Stomach (tissue), 19 donors: Measurements from ENCODE around the gene CREBZF. TPM values are rescaled to one million over a fixed set of nuclear protein-coding genes. Genes with fewer than 3 reads are reported as not detected.

Experiments used
- DNase-seq, 2 donors: peaks; one replicate each; pipeline versions ENCODE4 v3.0.0 to v3.0.0-alpha.2; 2013 to 2019
- H3K27ac ChIP-seq, 5 donors: fragments of 200-600 bp in 4 of 5; sonication (generic) in 4 of 5; one replicate each; pipeline ENCODE4 v1.5.1; 2013 to 2019; ENCODE audit warnings: mild to moderate bottlenecking in 1 of 5, moderate library complexity in 1 of 5
- H3K27me3 ChIP-seq, 3 donors: fragments of 200-600 bp; sonication (generic); one replicate each; pipeline ENCODE4 v1.5.1; 2017 to 2019; ENCODE audit warnings: mixed run types in 1 of 3
- H3K36me3 ChIP-seq, 4 donors: fragments of 200-600 bp; sonication (generic); 1 replicate in 3 of 4; 2 replicates in 1 of 4; pipeline ENCODE4 v1.5.1; 2016 to 2019
- H3K4me1 ChIP-seq, 4 donors: fragments of 200-600 bp; sonication (generic); one replicate each; pipeline ENCODE4 v1.5.1; 2016 to 2019
- H3K4me3 ChIP-seq, 4 donors: fragments of 200-600 bp; sonication (generic) in 3 of 4; one replicate each; pipeline ENCODE4 v1.5.1; 2016 to 2019; ENCODE audit warnings: mild to moderate bottlenecking in 1 of 4
- H3K9me3 ChIP-seq, 4 donors: fragments of 200-600 bp; sonication (generic); one replicate each; pipeline ENCODE4 v1.5.1; 2016 to 2019
- CTCF ChIP-seq, 7 experiments: fragments of 450-650 bp in 4 of 7; fragments of 200-600 bp in 3 of 7; sonication (generic) in 3 of 7; IDR thresholded peaks; one replicate each; pipeline ENCODE4 v1.5.1; 2016 to 2019; ENCODE audit warnings: antibody characterized with exemption in 7 of 7, control low read depth in 2 of 7, mild to moderate bottlenecking in 1 of 7
- EP300 ChIP-seq: sonication (generic); formaldehyde crosslinking; IDR thresholded peaks from one replicate; pipeline ENCODE4 v1.6.1; 2017; ENCODE audit warnings: antibody characterized with exemption
- POLR2A ChIP-seq, 4 donors: fragments of 450-650 bp; IDR thresholded peaks; one replicate each; pipeline ENCODE4 v1.6.1; 2016; ENCODE audit warnings: antibody characterized with exemption in 4 of 4, control low read depth in 2 of 4, mild to moderate bottlenecking in 1 of 4, moderate library complexity in 1 of 4
- POLR2AphosphoS5 ChIP-seq, 3 donors: sonication (generic); formaldehyde crosslinking; IDR thresholded peaks; one replicate each; pipeline ENCODE4 v1.6.1; 2016; ENCODE audit warnings: antibody characterized with exemption in 3 of 3
- WGBS, 5 donors: extraction: QIAGEN DNeasy Blood & Tissue Kit in 3 of 5; methylation state at CpG; one replicate each; pipeline versions ENCODE4 v1.1.5 to v1.1.7; 2013 to 2018; 5-methylcytosine and 5-hydroxymethylcytosine counted together
- intact Hi-C: fragments of 100-400 bp; cut with DNase I; formaldehyde crosslinking; loops from one replicate; pipeline ENCODE4 v1.15.1; 2023; ENCODE audit warnings: low total_unique reads
- long read RNA-seq, 10 donors: transcript quantifications; one replicate each; lab custom pipeline, GENCODE V29; 2026
- polyA plus RNA-seq, 3 donors: library from polyadenylated mRNA; stranded (reverse); fragments of 200-250 nt; gene quantifications; one replicate each; pipeline ENCODE4 v1.2.3, GENCODE V29; 2013
- total RNA-seq, 5 donors: library from RNA; depleted of rRNA; stranded (reverse); fragments of >200 nt; gene quantifications; one replicate each; pipeline versions ENCODE4 v1.1.0 to v1.2.3, GENCODE V29; 2014 to 2016
- donor health status: healthy with polysubstance abuse.
- donor health status: Bipolar disorder and iron deficiency.
- donor health status: healthy.

CREBZF gene
- total RNA-seq (100 to 1,000 TPM in 4 of 5 donors, 10 to 100 TPM in 1; 53.6 to 387 (median 130) TPM), polyA plus RNA-seq (10 to 100 TPM; 12.5 to 20.6 (median 14.6) TPM)
- long read RNA-seq, donor 1, full-length matches to known transcripts, result 28 of 28 reads
- long read RNA-seq, donor 1, partial matches to known transcripts, result 0 of 28 reads
- long read RNA-seq, donor 1, other reads (novel, unspliced or antisense), result 0 of 28 reads
- long read RNA-seq, donor 2, full-length matches to known transcripts, result 44 of 52 reads
- long read RNA-seq, donor 2, partial matches to known transcripts, result 8 of 52 reads
- long read RNA-seq, donor 2, other reads (novel, unspliced or antisense), result 0 of 52 reads
- long read RNA-seq, donor 3, full-length matches to known transcripts, result 34 of 40 reads
- long read RNA-seq, donor 3, partial matches to known transcripts, result 6 of 40 reads
- long read RNA-seq, donor 3, other reads (novel, unspliced or antisense), result 0 of 40 reads
- long read RNA-seq, donor 4, full-length matches to known transcripts, result 6 of 6 reads
- long read RNA-seq, donor 4, partial matches to known transcripts, result 0 of 6 reads
- long read RNA-seq, donor 4, other reads (novel, unspliced or antisense), result 0 of 6 reads
- long read RNA-seq, donor 5, full-length matches to known transcripts, result 51 of 65 reads
- long read RNA-seq, donor 5, partial matches to known transcripts, result 14 of 65 reads
- long read RNA-seq, donor 5, other reads (novel, unspliced or antisense), result 0 of 65 reads
- long read RNA-seq, donor 6, full-length matches to known transcripts, result 133 of 154 reads
- long read RNA-seq, donor 6, partial matches to known transcripts, result 21 of 154 reads
- long read RNA-seq, donor 6, other reads (novel, unspliced or antisense), result 0 of 154 reads
- long read RNA-seq, donor 7, full-length matches to known transcripts, result 28 of 33 reads
- long read RNA-seq, donor 7, partial matches to known transcripts, result 5 of 33 reads
- long read RNA-seq, donor 7, other reads (novel, unspliced or antisense), result 0 of 33 reads
- long read RNA-seq, donor 8, full-length matches to known transcripts, result 63 of 76 reads
- long read RNA-seq, donor 8, partial matches to known transcripts, result 13 of 76 reads
- long read RNA-seq, donor 8, other reads (novel, unspliced or antisense), result 0 of 76 reads
- long read RNA-seq, donor 9, full-length matches to known transcripts, result 47 of 47 reads
- long read RNA-seq, donor 9, partial matches to known transcripts, result 0 of 47 reads
- long read RNA-seq, donor 9, other reads (novel, unspliced or antisense), result 0 of 47 reads
- long read RNA-seq, donor 10, full-length matches to known transcripts, result 26 of 31 reads
- long read RNA-seq, donor 10, partial matches to known transcripts, result 5 of 31 reads
- long read RNA-seq, donor 10, other reads (novel, unspliced or antisense), result 0 of 31 reads

- Histone ChIP-seq H3K4me3 (peak within 1 kb of the TSS; percentile 75 to 88 (median 82)), H3K27me3 (no peaks in the 10 kb centered on the region), H3K9me3 (no peaks in the 10 kb centered on the region), H3K36me3 (peaks cover 0 to 25% (median 10%) of the 10 kb centered on the region in 4 donors), H3K4me1 (peaks cover 8 to 53% (median 43%) of the 10 kb centered on the region in 4 donors), H3K27ac (peak within 1 kb of the TSS; percentile 95 to 99 (median 98))
- TF ChIP-seq EP300 (no peak), POLR2AphosphoS5 (IDR thresholded peaks at IDR 0.05) (peak; percentile 89 to 99 (median 98)), CTCF (IDR thresholded peaks at IDR 0.05) (no peak), POLR2A (IDR thresholded peaks at IDR 0.05) (peak in 2 of 4 donors; percentile 82 to 92)
- DNase-seq, result peak; percentile 94 to 98
- intact Hi-C loops, result no loop called here
- WGBS, 5 donors, result 0 to 1% (median 1%) methylated on average over 49 to 67 of the region's 67 CpGs
These were observed at the start of gene CREBZF for GRCh38 chr11:85664615-85665481. CREBZF (minus strand) TSS chr11:85665129; CDS start chr11:85664875, 254 bp downstream.

GRCh38 chr11:85712953-85713352 is 48.0 kb upstream of the CREBZF start:
- H3K27ac ChIP-seq, result no peak overlapping the region
- no peak overlapping the region for H3K4me3 ChIP-seq
- no peaks in the 10 kb centered on the region for H3K9me3 ChIP-seq
- TF ChIP-seq POLR2A (IDR thresholded peaks at IDR 0.05) (no peak), EP300 (no peak), POLR2AphosphoS5 (IDR thresholded peaks at IDR 0.05) (no peak), CTCF (IDR thresholded peaks at IDR 0.05) (no peak)
- DNase-seq, result no peak
- H3K27me3 ChIP-seq, result no peaks in the 10 kb centered on the region
- H3K4me1 ChIP-seq, result peaks cover 0 to under 1% (median 0%) of the 10 kb centered on the region in 4 donors
- intact Hi-C loops, result no loop called here
- WGBS, 5 donors, result 89 to 94% (median 89%) methylated on average over 3 of the region's 3 CpGs
- peaks cover 0 to 5% (median 0%) of the 10 kb centered on the region in 4 donors for H3K36me3 ChIP-seq

GRCh38 chr11:85710917-85711316 is 46.0 kb upstream of the CREBZF start:
- 45 to 68% (median 51%) methylated on average over 5 of the region's 5 CpGs for WGBS, 5 donors
- Histone ChIP-seq H3K27ac (no peak overlapping the region), H3K4me1 (no peaks in the 10 kb centered on the region), H3K9me3 (no peaks in the 10 kb centered on the region), H3K4me3 (no peak overlapping the region), H3K27me3 (no peaks in the 10 kb centered on the region), H3K36me3 (peaks cover 0 to 5% (median 2%) of the 10 kb centered on the region in 4 donors)
- peak in 1 of 2 donors; percentile 19 for DNase-seq
- intact Hi-C loops, result no loop called here
- TF ChIP-seq POLR2A (IDR thresholded peaks at IDR 0.05) (no peak), POLR2AphosphoS5 (IDR thresholded peaks at IDR 0.05) (no peak), CTCF (IDR thresholded peaks at IDR 0.05) (no peak), EP300 (no peak)
